ENCODE measurements around the gene PRAC2. TPM values are rescaled to one million over a fixed set of nuclear protein-coding genes. Genes with fewer than 3 reads are reported as not detected.
A peak's percentile ranks its signal among the peaks of the same experiment; 100 is the strongest.

The PRAC2 gene
- not detected for polyA plus RNA-seq (2012; ENCODE audit: low read depth, missing spikeins)

DNA sequence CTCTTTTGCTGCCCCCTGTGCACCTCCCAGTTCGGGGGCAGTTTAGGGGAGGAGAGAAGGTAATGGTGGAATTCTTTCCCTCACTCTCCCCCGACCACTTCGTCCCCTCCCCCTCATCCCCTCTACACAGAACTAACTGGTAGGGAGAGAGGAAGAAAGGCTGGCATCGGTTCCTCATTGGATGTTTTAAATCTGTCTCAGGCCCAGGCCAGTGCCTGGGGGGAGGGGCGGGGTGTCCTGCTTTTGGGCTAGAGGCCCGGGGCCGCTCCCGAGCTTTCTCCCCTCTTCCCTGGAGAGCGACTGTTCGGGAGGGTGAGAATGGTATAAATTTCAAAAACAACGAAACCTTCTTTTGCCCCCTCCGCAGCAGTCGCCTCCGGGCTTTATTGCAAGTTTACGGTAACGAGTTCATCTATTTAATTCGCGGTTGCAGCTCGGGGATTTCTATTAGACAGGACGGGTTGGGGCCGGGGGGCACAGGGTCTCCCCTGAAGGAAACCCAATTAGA is at the start of gene PRAC2:
PRAC2 (plus strand) TSS at position 271 of the 508 bp plus-strand sequence. CDS start 1,226 bp downstream, outside the sequence.
- no peak for TF ChIP-seq PAX5 (IDR thresholded peaks at IDR 0.05; ENCODE audit: insufficient read depth, low read length, severe bottlenecking)
- TF ChIP-seq POLR2AphosphoS5 (IDR thresholded peaks at IDR 0.05; ENCODE audit: low read depth, low read length) = no peak
- TF ChIP-seq TAF1 (IDR thresholded peaks at IDR 0.05; ENCODE audit: low read depth, low read length) = no peak
- no peak for TF ChIP-seq POU2F2 (IDR thresholded peaks at IDR 0.05; ENCODE audit: low read depth, low read length)

DNA sequence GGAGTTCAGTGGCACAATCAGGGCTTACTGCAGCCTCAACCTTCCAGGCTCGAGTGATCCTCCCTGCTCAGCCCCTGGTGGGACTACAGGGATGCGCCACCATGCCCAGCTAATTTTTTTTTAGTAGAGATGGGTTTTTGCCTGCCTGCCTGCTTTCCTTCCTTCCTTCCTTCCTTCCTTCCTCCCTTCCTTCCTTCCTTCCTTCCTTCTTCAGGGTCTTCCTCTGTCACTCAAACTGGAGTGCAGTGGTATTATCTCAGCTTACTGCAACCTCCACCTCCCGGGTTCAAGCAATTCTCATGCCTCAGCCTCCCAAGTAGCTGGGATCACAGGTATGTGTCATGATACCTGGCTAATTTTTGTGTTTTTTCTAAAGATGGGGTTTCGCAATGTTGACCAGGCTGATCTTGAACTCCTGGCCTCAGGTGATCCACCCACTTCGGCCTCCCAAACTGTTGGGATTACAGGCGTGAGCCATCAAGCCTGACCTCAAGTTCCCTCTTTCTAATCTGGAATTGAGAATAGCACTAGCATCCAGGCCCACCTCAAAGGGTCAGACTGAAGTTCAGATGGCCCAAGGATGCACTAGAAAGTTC is 45.9 kb upstream of the PRAC2 start:
- TF ChIP-seq SPI1 (IDR thresholded peaks at IDR 0.05; ENCODE audit: low read depth, low read length) (no peak), TAF1 (IDR thresholded peaks at IDR 0.05; ENCODE audit: low read depth, low read length) (no peak), POLR2A (IDR thresholded peaks at IDR 0.05; ENCODE audit: low read depth, low read length) (no peak), POLR2AphosphoS5 (IDR thresholded peaks at IDR 0.05; ENCODE audit: low read depth, low read length) (no peak), POU2F2 (IDR thresholded peaks at IDR 0.05; ENCODE audit: low read depth, low read length) (no peak), PAX5 (IDR thresholded peaks at IDR 0.05; ENCODE audit: insufficient read depth, low read length, severe bottlenecking) (no peak)
- DNase-seq (ENCODE audit: insufficient read length, low spot score) (no peak), FAIRE-seq (no peak)

More for the DNA sequence above, at the start of gene PRAC2:
- DNase-seq (ENCODE audit: insufficient read length, low spot score) (no peak), FAIRE-seq (no peak)

- DNase-seq (ENCODE audit: insufficient read length, low spot score) (peak; percentile 70), FAIRE-seq (peak; percentile 76)
- TF ChIP-seq POU2F2 (IDR thresholded peaks at IDR 0.05; ENCODE audit: low read depth, low read length) (no peak), SPI1 (IDR thresholded peaks at IDR 0.05; ENCODE audit: low read depth, low read length) (no peak), TAF1 (IDR thresholded peaks at IDR 0.05; ENCODE audit: low read depth, low read length) (no peak), PAX5 (IDR thresholded peaks at IDR 0.05; ENCODE audit: insufficient read depth, low read length, severe bottlenecking) (no peak), POLR2AphosphoS5 (IDR thresholded peaks at IDR 0.05; ENCODE audit: low read depth, low read length) (no peak), POLR2A (IDR thresholded peaks at IDR 0.05; ENCODE audit: low read depth, low read length) (no peak)
Measured at GRCh38 chr17:48678141-48678971, 44.6 kb upstream of the PRAC2 start.

DNA sequence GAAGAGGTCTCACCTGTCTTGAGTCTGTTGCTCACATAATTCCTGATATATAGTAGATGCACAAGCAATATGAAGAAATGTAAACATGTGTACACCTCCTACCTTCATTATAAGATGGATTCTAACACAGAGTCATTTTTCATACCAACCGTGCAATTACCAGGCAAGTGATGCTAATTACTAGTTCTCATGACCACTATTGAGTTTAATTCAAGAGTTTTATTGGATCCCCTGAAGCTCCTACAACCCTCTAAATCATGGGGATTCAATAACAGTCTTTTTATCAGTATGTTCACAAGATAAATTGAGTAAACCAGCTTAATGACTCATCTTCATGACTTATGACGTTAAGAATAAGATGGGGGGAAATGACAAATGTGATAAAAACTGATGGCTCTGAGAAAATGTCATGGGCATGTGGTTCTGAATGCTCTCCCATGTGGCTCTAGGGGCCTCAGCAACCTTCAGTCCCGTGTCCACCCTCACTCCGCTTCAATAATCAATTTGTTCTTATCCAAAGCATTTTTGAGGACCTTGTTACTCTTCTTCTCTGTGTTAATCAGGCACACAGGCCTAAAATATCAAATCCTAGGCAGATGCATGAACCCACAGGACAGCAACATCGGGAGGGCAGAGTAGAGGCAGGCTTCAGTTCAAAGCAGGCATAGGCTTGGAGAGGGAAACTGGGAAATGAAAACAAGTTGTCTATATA is 43.4 kb upstream of the PRAC2 start:
- FAIRE-seq (no peak), DNase-seq (ENCODE audit: insufficient read length, low spot score) (no peak)
- no peak for TF ChIP-seq POU2F2 (IDR thresholded peaks at IDR 0.05; ENCODE audit: low read depth, low read length)
- TF ChIP-seq POLR2A (IDR thresholded peaks at IDR 0.05; ENCODE audit: low read depth, low read length) = no peak
- TF ChIP-seq TAF1 (IDR thresholded peaks at IDR 0.05; ENCODE audit: low read depth, low read length) = no peak
- TF ChIP-seq SPI1 (IDR thresholded peaks at IDR 0.05; ENCODE audit: low read depth, low read length) = no peak
- no peak for TF ChIP-seq PAX5 (IDR thresholded peaks at IDR 0.05; ENCODE audit: insufficient read depth, low read length, severe bottlenecking)
- TF ChIP-seq POLR2AphosphoS5 (IDR thresholded peaks at IDR 0.05; ENCODE audit: low read depth, low read length) = no peak

DNA sequence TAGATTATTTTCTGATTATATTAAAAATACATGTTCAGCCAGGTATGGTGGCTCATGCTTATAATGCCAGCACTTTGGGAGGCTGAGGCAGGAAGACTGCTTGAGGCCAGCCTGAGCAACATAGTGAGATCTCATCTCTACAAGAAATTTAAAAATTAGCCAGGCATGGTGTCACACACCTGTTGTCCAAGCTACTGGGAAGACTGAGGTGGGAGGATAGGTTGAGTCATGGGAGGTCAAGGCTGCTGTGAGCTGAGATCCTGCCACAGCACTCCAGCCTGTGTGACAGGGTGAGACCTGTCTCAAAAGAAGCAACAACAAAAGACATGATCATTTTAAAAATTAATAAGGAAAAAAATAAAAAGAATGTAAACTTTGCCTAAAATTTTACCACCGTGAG is 41.4 kb upstream of the PRAC2 start:
- TF ChIP-seq POLR2A (IDR thresholded peaks at IDR 0.05; ENCODE audit: low read depth, low read length) = no peak
- no peak for TF ChIP-seq POLR2AphosphoS5 (IDR thresholded peaks at IDR 0.05; ENCODE audit: low read depth, low read length)
- no peak for TF ChIP-seq SPI1 (IDR thresholded peaks at IDR 0.05; ENCODE audit: low read depth, low read length)
- TF ChIP-seq POU2F2 (IDR thresholded peaks at IDR 0.05; ENCODE audit: low read depth, low read length) = no peak
- no peak for TF ChIP-seq TAF1 (IDR thresholded peaks at IDR 0.05; ENCODE audit: low read depth, low read length)
- no peak for TF ChIP-seq PAX5 (IDR thresholded peaks at IDR 0.05; ENCODE audit: insufficient read depth, low read length, severe bottlenecking)
- FAIRE-seq (no peak), DNase-seq (ENCODE audit: insufficient read length, low spot score) (no peak)

- DNase-seq (ENCODE audit: insufficient read length, low spot score) (no peak), FAIRE-seq (no peak)
Measured at GRCh38 chr17:48690655-48691054, 32.3 kb upstream of the PRAC2 start.

DNA sequence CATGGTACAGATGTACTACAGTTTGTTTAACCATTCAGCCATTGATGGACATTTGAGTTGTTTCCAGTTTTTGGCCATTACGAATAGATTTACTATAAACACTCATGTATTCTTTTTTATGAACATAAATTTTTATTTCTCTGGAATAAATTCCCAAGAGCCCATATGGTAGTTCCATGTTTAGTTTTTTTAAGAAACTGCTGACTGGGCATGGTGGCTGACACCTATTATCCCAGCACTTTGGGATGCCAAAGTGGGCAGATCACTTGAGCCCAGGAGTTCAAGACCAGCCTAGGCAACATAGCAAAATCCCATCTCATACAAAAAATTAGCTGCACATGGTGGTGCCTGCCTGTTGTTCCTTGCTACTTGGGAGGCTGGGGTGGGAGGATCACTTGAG is 30.9 kb upstream of the PRAC2 start:
- no peak for FAIRE-seq
- DNase-seq (ENCODE audit: insufficient read length, low spot score) = no peak
- no peak for TF ChIP-seq POLR2A (IDR thresholded peaks at IDR 0.05; ENCODE audit: low read depth, low read length)
- no peak for TF ChIP-seq POU2F2 (IDR thresholded peaks at IDR 0.05; ENCODE audit: low read depth, low read length)
- no peak for TF ChIP-seq SPI1 (IDR thresholded peaks at IDR 0.05; ENCODE audit: low read depth, low read length)
- TF ChIP-seq TAF1 (IDR thresholded peaks at IDR 0.05; ENCODE audit: low read depth, low read length) = no peak
- TF ChIP-seq POLR2AphosphoS5 (IDR thresholded peaks at IDR 0.05; ENCODE audit: low read depth, low read length) = no peak
- no peak for TF ChIP-seq PAX5 (IDR thresholded peaks at IDR 0.05; ENCODE audit: insufficient read depth, low read length, severe bottlenecking)

More at GRCh38 chr17:48690655-48691054, 32.3 kb upstream of the PRAC2 start:
- TF ChIP-seq TAF1 (IDR thresholded peaks at IDR 0.05; ENCODE audit: low read depth, low read length) (no peak), POU2F2 (IDR thresholded peaks at IDR 0.05; ENCODE audit: low read depth, low read length) (no peak)

DNA sequence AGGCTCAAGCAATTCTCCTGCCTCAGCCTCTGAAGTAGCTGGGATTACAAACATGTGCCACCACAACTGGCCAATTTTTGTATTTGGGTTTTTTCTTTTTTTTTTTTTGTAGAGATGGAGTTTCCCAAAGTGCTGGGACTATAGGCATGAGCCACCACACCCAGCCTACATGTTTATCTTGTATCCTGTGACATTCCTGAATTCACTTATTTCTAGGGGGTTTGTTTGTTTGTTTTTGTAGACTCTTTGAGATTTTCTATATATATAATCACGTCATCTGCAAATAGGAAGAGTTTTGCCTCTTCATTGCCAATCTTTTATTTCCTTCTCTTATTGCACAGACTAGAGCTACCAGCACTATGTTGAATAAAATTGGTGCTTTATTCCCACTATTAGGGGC is 29.8 kb upstream of the PRAC2 start:
- TF ChIP-seq SPI1 (IDR thresholded peaks at IDR 0.05; ENCODE audit: low read depth, low read length) = no peak
- no peak for TF ChIP-seq POU2F2 (IDR thresholded peaks at IDR 0.05; ENCODE audit: low read depth, low read length)
- TF ChIP-seq PAX5 (IDR thresholded peaks at IDR 0.05; ENCODE audit: insufficient read depth, low read length, severe bottlenecking) = no peak
- no peak for TF ChIP-seq TAF1 (IDR thresholded peaks at IDR 0.05; ENCODE audit: low read depth, low read length)
- no peak for TF ChIP-seq POLR2A (IDR thresholded peaks at IDR 0.05; ENCODE audit: low read depth, low read length)
- TF ChIP-seq POLR2AphosphoS5 (IDR thresholded peaks at IDR 0.05; ENCODE audit: low read depth, low read length) = no peak
- FAIRE-seq (no peak), DNase-seq (ENCODE audit: insufficient read length, low spot score) (no peak)

All from GM12891 (cell line).